Measurements from ENCODE around the gene ABCG2. TPM values are rescaled to one million over a fixed set of nuclear protein-coding genes. Genes with fewer than 3 reads are reported as not detected.

ABCG2 gene
- total and polyA plus RNA-seq, 2 of the 4 experiments (the other 2 are of a cell fraction), result 0.50 to 1.1 TPM

- no peaks in the 10 kb centered on the region for H3K79me1 ChIP-seq (ENCODE audit: low read depth in 1 of 2, low read length in 2 of 2)
- H3K18ac ChIP-seq (ENCODE audit: low read depth, low read length), result peak overlapping the region; percentile 67; the same call in 1 of the 2 replicates
- H3K4me3 ChIP-seq (ENCODE audit: insufficient read depth, low read depth, low read length), result no peak overlapping the region
- no peak overlapping the region for H2AK5ac ChIP-seq (ENCODE audit: low read depth, low read length)
- peak overlapping the region; percentile 46 for H2BK5ac ChIP-seq (ENCODE audit: low read depth, low read length, poor library complexity, severe bottlenecking)
- H4K91ac ChIP-seq (ENCODE audit: insufficient read depth, low read depth, low read length), result no peak overlapping the region
- H2AK9ac ChIP-seq (replicated peaks; ENCODE audit: low read depth, low read length, poor library complexity), result no peak overlapping the region
- H3K9me1 ChIP-seq (ENCODE audit: insufficient read depth, low read length), result no peaks in the 10 kb centered on the region
- ATAC-seq (ENCODE audit: low read depth) (no peak), DNase-seq (no peak)
- H3K14ac ChIP-seq (replicated peaks; ENCODE audit: low read depth, low read length), result no peak overlapping the region
- no peaks in the 10 kb centered on the region for H4K20me1 ChIP-seq (ENCODE audit: insufficient read depth, low read length)
- BruUV-seq (replicated peaks), result no TSS peak
- H3K27me3 ChIP-seq (ENCODE audit: control insufficient read depth, insufficient read depth, low read length), result no peaks in the 10 kb centered on the region; the same call in 1 of the 2 replicates
- no peak overlapping the region; the same call in 1 of the 2 replicates for H4K5ac ChIP-seq (ENCODE audit: low read depth, low read length)
- H2BK120ac ChIP-seq (ENCODE audit: low read depth, low read length), result peak overlapping the region; percentile 16; the same call in 1 of the 2 replicates
- POLR2A ChIA-PET (ENCODE audit: unreplicated experiment), result no interaction called here
- WGBS, 2 experiments (ENCODE audit: extremely low coverage in 2 of 2, insufficient read length in 1 of 2), result no CpG with 5 or more reads among the region's 5 CpGs
- in situ Hi-C loops (cut with MboI; ENCODE audit: low sequenced_read_pairs) (no loop called here), dilution Hi-C loops (cut with HindIII; ENCODE audit: low sequenced_read_pairs, unreplicated experiment) (no loop called here), intact Hi-C loops (cut with micrococcal nuclease) (no loop called here)
- H3K56ac ChIP-seq (ENCODE audit: extremely low read depth, insufficient read depth, low read length), result no peak overlapping the region
- peak overlapping the region; percentile 71 for H2BK20ac ChIP-seq (ENCODE audit: low read depth, low read length)
- no peak overlapping the region for H2AFZ ChIP-seq (replicated peaks; ENCODE audit: low read length, poor library complexity)
- no peak overlapping the region for H3K23ac ChIP-seq (ENCODE audit: low read depth, low read length)
- H3K27ac ChIP-seq (ENCODE audit: insufficient read depth, low read length), result no peak overlapping the region
- peaks cover 10% of the 10 kb centered on the region for H3K4me1 ChIP-seq (ENCODE audit: control insufficient read depth, insufficient read depth, low read length)
- TF ChIP-seq BHLHE40 (IDR thresholded peaks at IDR 0.05; ENCODE audit: low read depth, low read length), result no peak
- no peak for TF ChIP-seq NFE2L2 (IDR thresholded peaks at IDR 0.05; ENCODE audit: low read depth, low read length)
- H4K8ac ChIP-seq (ENCODE audit: low read depth in 2 of 2, low read length in 2 of 2), result peak overlapping the region in 1 of 2 experiments; percentile 23; a peak in 1 of 4 replicates
- H3K36me3 ChIP-seq (ENCODE audit: control insufficient read depth, insufficient read depth, low read length), result no peaks in the 10 kb centered on the region
- no peak overlapping the region for H3K4me2 ChIP-seq (ENCODE audit: low read depth, low read length)
- H3K4ac ChIP-seq (ENCODE audit: low read depth, low read length), result no peak overlapping the region
- no peak overlapping the region for H3K9ac ChIP-seq (ENCODE audit: low read depth, low read length)
- CTCF ChIA-PET, result no interaction called here
- H3K9me3 ChIP-seq (ENCODE audit: control insufficient read depth, insufficient read depth, low read length), result no peaks in the 10 kb centered on the region
- H2BK15ac ChIP-seq (ENCODE audit: low read depth, low read length), result 0 out of 3 replicates have a peak overlapping the region, but pooled peaks have one; percentile 52
These were observed 14.4 kb downstream of the ABCG2 start for GRCh38 chr4:88144048-88144447.

Measured in IMR-90 (cell line).